ENCODE data around the gene DIPK1B.

The DIPK1B gene

DNA sequence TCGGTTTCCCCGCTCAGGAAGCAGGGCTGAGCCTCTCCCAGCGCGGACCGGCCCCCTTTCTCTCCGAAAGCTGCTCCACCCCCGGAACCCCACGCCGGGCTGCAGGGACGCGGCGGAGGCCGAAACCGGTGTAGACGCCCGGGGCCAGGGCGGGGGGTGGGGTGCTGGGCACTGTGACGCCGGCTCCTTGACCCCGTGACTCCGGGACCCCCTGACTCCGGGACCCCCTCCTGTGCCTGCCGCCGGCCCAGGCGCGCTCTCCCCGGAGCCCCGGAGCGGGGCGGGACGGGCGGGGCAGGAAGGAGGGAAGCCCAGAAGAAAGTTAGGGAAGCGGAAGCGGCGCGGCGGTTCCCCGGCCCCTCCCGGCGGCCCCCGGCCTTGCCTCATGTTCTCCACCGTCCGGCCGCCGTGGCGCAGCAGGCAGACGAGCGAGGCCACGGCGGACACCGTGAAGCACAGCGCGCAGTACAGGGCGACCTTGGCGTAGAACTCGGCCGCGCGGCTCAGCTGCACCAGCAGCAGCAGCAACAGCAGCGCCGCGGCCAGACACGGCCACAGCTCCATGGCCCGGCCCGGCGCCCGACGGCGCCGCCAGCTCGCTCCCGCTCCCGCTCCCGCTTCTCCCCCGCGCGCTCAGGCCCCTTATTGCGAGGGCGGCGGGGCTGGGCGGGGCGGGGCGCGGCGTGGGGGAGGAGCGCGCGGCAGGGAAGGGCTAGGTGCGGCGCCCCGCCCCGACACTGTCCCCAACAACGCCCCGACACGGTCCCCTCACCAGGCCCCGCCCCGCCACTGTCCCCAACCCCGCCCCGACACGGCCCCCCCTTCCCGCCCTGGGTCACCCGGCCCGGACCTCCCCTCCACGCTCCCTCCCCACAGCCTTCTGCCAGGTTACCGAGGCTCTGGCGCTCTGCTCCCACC is 25.3 kb upstream of the DIPK1B start, which contains the start of gene AGPAT2 (continued):
- TF ChIP-seq, protein P1, sequence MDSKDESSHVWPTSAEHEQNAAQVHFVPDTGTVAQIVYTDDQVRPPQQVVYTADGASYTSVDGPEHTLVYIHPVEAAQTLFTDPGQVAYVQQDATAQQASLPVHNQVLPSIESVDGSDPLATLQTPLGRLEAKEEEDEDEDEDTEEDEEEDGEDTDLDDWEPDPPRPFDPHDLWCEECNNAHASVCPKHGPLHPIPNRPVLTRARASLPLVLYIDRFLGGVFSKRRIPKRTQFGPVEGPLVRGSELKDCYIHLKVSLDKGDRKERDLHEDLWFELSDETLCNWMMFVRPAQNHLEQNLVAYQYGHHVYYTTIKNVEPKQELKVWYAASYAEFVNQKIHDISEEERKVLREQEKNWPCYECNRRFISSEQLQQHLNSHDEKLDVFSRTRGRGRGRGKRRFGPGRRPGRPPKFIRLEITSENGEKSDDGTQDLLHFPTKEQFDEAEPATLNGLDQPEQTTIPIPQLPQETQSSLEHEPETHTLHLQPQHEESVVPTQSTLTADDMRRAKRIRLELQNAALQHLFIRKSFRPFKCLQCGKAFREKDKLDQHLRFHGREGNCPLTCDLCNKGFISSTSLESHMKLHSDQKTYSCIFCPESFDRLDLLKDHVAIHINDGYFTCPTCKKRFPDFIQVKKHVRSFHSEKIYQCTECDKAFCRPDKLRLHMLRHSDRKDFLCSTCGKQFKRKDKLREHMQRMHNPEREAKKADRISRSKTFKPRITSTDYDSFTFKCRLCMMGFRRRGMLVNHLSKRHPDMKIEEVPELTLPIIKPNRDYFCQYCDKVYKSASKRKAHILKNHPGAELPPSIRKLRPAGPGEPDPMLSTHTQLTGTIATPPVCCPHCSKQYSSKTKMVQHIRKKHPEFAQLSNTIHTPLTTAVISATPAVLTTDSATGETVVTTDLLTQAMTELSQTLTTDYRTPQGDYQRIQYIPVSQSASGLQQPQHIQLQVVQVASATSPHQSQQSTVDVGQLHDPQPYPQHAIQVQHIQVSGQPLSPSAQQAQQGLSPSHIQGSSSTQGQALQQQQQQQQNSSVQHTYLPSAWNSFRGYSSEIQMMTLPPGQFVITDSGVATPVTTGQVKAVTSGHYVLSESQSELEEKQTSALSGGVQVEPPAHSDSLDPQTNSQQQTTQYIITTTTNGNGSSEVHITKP (tag by site-specific recombination; IDR thresholded peaks at IDR 0.05) = 0 out of 2 replicates have a peak, but pooled peaks have one; percentile 11
- TF ChIP-seq ZNF37A (tag by site-specific recombination; IDR thresholded peaks at IDR 0.05) (no peak), ZNF785 (tag by site-specific recombination; IDR thresholded peaks at IDR 0.05) (no peak), ZBTB48 (tag by site-specific recombination; IDR thresholded peaks at IDR 0.05) (peak; percentile 69; the same call in 1 of the 2 replicates), ZFHX2 (tag by site-specific recombination; conservative IDR thresholded peaks at IDR 0.05) (no peak; the same call in 1 of the 2 replicates), KLF8 (tag by site-specific recombination; IDR thresholded peaks at IDR 0.05) (peak; percentile 78; the same call in 1 of the 2 replicates), ZNF341 (tag by site-specific recombination; IDR thresholded peaks at IDR 0.05; ENCODE audit: low read depth) (peak; percentile 84), KLF9 (tag by site-specific recombination; IDR thresholded peaks at IDR 0.05; ENCODE audit: low read depth) (0 out of 2 replicates have a peak, but pooled peaks have one; percentile 39), BCL11B (tag by site-specific recombination; IDR thresholded peaks at IDR 0.05; ENCODE audit: low read depth) (no peak), GLI2 (tag by site-specific recombination; IDR thresholded peaks at IDR 0.05; ENCODE audit: borderline replicate concordance, low read depth) (no peak), SCRT1 (tag by site-specific recombination; IDR thresholded peaks at IDR 0.05; ENCODE audit: borderline replicate concordance) (no peak), ZNF223 (tag by site-specific recombination; IDR thresholded peaks at IDR 0.05) (no peak), SP7 (tag by site-specific recombination; IDR thresholded peaks at IDR 0.05) (peak; percentile 27; the same call in 1 of the 2 replicates), OSR2 (tag by site-specific recombination; IDR thresholded peaks at IDR 0.05) (peak; percentile 34; the same call in 1 of the 2 replicates), GLIS2 (tag by site-specific recombination; IDR thresholded peaks at IDR 0.05) (peak; percentile 83; the same call in 1 of the 2 replicates), ZNF350 (tag by site-specific recombination; IDR thresholded peaks at IDR 0.05) (no peak), ZNF426 (tag by site-specific recombination; IDR thresholded peaks at IDR 0.05) (no peak), HOXA7 (CRISPR knock-in tag; IDR thresholded peaks at IDR 0.05; ENCODE audit: borderline replicate concordance) (no peak), ZNF791 (tag by site-specific recombination; IDR thresholded peaks at IDR 0.05) (no peak), ZNF354C (tag by site-specific recombination; IDR thresholded peaks at IDR 0.05; ENCODE audit: borderline replicate concordance, low read depth) (no peak), FEZF1 (tag by site-specific recombination; IDR thresholded peaks at IDR 0.05) (no peak)
- TF ChIP-seq, protein P2, sequence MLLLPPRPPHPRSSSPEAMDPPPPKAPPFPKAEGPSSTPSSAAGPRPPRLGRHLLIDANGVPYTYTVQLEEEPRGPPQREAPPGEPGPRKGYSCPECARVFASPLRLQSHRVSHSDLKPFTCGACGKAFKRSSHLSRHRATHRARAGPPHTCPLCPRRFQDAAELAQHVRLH (tag by site-specific recombination; IDR thresholded peaks at IDR 0.05) = no peak
- TF ChIP-seq, protein P3, sequence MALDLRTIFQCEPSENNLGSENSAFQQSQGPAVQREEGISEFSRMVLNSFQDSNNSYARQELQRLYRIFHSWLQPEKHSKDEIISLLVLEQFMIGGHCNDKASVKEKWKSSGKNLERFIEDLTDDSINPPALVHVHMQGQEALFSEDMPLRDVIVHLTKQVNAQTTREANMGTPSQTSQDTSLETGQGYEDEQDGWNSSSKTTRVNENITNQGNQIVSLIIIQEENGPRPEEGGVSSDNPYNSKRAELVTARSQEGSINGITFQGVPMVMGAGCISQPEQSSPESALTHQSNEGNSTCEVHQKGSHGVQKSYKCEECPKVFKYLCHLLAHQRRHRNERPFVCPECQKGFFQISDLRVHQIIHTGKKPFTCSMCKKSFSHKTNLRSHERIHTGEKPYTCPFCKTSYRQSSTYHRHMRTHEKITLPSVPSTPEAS (tag by site-specific recombination; IDR thresholded peaks at IDR 0.05) = no peak
- TF ChIP-seq, protein P4, sequence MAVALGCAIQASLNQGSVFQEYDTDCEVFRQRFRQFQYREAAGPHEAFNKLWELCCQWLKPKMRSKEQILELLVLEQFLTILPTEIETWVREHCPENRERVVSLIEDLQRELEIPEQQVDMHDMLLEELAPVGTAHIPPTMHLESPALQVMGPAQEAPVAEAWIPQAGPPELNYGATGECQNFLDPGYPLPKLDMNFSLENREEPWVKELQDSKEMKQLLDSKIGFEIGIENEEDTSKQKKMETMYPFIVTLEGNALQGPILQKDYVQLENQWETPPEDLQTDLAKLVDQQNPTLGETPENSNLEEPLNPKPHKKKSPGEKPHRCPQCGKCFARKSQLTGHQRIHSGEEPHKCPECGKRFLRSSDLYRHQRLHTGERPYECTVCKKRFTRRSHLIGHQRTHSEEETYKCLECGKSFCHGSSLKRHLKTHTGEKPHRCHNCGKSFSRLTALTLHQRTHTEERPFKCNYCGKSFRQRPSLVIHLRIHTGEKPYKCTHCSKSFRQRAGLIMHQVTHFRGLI (tag by site-specific recombination; IDR thresholded peaks at IDR 0.05) = no peak
- TF ChIP-seq, protein P5, sequence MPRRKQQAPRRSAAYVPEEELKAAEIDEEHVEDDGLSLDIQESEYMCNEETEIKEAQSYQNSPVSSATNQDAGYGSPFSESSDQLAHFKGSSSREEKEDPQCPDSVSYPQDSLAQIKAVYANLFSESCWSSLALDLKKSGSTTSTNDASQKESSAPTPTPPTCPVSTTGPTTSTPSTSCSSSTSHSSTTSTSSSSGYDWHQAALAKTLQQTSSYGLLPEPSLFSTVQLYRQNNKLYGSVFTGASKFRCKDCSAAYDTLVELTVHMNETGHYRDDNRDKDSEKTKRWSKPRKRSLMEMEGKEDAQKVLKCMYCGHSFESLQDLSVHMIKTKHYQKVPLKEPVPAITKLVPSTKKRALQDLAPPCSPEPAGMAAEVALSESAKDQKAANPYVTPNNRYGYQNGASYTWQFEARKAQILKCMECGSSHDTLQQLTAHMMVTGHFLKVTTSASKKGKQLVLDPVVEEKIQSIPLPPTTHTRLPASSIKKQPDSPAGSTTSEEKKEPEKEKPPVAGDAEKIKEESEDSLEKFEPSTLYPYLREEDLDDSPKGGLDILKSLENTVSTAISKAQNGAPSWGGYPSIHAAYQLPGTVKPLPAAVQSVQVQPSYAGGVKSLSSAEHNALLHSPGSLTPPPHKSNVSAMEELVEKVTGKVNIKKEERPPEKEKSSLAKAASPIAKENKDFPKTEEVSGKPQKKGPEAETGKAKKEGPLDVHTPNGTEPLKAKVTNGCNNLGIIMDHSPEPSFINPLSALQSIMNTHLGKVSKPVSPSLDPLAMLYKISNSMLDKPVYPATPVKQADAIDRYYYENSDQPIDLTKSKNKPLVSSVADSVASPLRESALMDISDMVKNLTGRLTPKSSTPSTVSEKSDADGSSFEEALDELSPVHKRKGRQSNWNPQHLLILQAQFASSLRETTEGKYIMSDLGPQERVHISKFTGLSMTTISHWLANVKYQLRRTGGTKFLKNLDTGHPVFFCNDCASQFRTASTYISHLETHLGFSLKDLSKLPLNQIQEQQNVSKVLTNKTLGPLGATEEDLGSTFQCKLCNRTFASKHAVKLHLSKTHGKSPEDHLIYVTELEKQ (tag by site-specific recombination; IDR thresholded peaks at IDR 0.05; ENCODE audit: borderline replicate concordance) = no peak
- TF ChIP-seq, protein P6, sequence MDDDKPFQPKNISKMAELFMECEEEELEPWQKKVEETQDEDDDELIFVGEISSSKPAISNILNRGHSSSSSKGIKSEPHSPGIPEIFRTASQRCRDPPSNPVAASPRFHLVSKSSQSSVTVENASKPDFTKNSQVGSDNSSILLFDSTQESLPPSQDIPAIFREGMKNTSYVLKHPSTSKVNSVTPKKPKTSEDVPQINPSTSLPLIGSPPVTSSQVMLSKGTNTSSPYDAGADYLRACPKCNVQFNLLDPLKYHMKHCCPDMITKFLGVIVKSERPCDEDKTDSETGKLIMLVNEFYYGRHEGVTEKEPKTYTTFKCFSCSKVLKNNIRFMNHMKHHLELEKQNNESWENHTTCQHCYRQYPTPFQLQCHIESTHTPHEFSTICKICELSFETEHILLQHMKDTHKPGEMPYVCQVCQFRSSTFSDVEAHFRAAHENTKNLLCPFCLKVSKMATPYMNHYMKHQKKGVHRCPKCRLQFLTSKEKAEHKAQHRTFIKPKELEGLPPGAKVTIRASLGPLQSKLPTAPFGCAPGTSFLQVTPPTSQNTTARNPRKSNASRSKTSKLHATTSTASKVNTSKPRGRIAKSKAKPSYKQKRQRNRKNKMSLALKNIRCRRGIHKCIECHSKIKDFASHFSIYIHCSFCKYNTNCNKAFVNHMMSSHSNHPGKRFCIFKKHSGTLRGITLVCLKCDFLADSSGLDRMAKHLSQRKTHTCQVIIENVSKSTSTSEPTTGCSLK (tag by site-specific recombination; IDR thresholded peaks at IDR 0.05) = no peak

Measured in HEK293 (cell line).